Breast epithelium (tissue), 3 donors: ENCODE results near the gene PPFIA2.

ENCODE experiments used
- POLR2A ChIP-seq: fragments of 450-650 bp; IDR thresholded peaks from one replicate; pipeline ENCODE4 v1.6.1; 2016; ENCODE audit warnings: antibody characterized with exemption, mild to moderate bottlenecking, moderate library complexity
- POLR2AphosphoS5 ChIP-seq, 3 donors: sonication (generic); formaldehyde crosslinking; IDR thresholded peaks; one replicate each; pipeline ENCODE4 v1.6.1; 2017; ENCODE audit warnings: antibody characterized with exemption in 3 of 3
- TF ChIP-seq, protein P1 (sequence below), 3 donors: fragments of 450-650 bp; IDR thresholded peaks; one replicate each; pipeline ENCODE4 v1.5.1; 2016 to 2017; ENCODE audit warnings: antibody characterized with exemption in 3 of 3, mild to moderate bottlenecking in 3 of 3, moderate library complexity in 3 of 3

DNA sequence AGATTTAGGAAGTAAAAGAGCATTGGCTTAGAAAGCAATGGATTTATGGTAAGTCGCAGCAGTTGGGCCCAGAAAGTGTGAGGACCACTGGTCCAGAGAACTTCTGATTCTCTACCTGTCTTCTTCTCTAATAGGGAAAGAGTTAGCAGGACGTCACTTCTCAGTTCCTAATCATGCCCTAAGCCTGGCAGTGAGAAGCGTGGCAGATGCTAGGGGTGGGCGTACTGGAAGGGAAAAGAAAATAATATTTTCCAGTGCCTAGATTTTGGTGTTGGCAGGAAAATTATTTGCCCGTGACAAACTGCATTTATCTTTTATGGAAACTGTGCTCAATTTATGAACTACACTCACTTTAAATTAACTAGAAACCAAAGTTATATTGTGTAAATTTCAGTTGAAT, 212.3 kb downstream of the PPFIA2 start:
- TF ChIP-seq, protein P1, sequence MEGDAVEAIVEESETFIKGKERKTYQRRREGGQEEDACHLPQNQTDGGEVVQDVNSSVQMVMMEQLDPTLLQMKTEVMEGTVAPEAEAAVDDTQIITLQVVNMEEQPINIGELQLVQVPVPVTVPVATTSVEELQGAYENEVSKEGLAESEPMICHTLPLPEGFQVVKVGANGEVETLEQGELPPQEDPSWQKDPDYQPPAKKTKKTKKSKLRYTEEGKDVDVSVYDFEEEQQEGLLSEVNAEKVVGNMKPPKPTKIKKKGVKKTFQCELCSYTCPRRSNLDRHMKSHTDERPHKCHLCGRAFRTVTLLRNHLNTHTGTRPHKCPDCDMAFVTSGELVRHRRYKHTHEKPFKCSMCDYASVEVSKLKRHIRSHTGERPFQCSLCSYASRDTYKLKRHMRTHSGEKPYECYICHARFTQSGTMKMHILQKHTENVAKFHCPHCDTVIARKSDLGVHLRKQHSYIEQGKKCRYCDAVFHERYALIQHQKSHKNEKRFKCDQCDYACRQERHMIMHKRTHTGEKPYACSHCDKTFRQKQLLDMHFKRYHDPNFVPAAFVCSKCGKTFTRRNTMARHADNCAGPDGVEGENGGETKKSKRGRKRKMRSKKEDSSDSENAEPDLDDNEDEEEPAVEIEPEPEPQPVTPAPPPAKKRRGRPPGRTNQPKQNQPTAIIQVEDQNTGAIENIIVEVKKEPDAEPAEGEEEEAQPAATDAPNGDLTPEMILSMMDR (IDR thresholded peaks at IDR 0.05), result no peak
- TF ChIP-seq POLR2AphosphoS5 (IDR thresholded peaks at IDR 0.05) (no peak), POLR2A (no peak)
